ENCODE measurements around the gene USP44.
"Not testable (repeated sequence)": the region's sequence is repeated elsewhere in the genome, so short reads cannot be mapped to it uniquely, and the experiment has no call there.

DNA sequence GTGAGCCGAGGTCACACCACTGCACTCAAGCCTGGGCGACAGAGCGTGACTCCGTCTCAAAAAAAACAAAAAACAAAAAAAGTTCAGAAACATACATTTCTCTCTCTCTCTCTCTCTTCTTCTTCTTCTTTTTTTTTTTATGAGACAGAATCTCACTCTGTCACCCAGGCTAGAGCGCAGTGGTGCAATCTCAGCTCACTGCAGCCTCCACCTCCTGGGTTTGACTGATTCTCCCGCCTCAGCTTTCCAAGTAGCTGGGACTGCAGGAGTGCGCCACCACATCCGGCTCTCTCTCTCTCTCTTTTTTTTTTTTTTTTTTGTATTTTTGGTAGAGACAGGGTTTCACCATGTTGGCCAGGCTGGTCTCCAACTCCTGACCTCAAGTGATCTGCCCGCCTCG lies 16.8 kb upstream of the USP44 start:
- TF ChIP-seq, protein P1, sequence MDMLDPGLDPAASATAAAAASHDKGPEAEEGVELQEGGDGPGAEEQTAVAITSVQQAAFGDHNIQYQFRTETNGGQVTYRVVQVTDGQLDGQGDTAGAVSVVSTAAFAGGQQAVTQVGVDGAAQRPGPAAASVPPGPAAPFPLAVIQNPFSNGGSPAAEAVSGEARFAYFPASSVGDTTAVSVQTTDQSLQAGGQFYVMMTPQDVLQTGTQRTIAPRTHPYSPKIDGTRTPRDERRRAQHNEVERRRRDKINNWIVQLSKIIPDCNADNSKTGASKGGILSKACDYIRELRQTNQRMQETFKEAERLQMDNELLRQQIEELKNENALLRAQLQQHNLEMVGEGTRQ (IDR thresholded peaks at IDR 0.05; ENCODE audit: low read depth, low read length) = not testable (repeated sequence)
- TF ChIP-seq CTCF (conservative IDR thresholded peaks at IDR 0.05; ENCODE audit: low read depth, low read length); BHLHE40 (IDR thresholded peaks at IDR 0.05; ENCODE audit: low read depth, low read length); SMC3 (IDR thresholded peaks at IDR 0.05; ENCODE audit: low read depth, low read length): not testable (repeated sequence)

Measured in IMR-90 (cell line).